GM12878 (cell line): Measurements from ENCODE around the gene PLEKHA6. TPM values are rescaled to one million over a fixed set of nuclear protein-coding genes. Genes with fewer than 3 reads are reported as not detected.

Experiments used
- ATAC-seq: fragments of 200-7000 bp; cut with Tn5 transposase; 3 replicates; pipeline ENCODE4 v1.9.1; 2020; ENCODE audit warnings: mild to moderate bottlenecking, moderate library complexity
- BruUV-seq: library from RNA; stranded (reverse); fragments of 400-500 nt; replicated peaks from 2 replicates; lab custom pipeline; 2021; lab: Mats Ljungman, UMichigan
- CTCF ChIA-PET: fragments of 300-600 bp; sonication (Branson Sonifier 250); formaldehyde crosslinking; extraction: SDS; loops from one replicate; lab custom pipeline; 2021; ENCODE audit warnings: inconsistent platforms; lab: Yijun Ruan, JAX
- POLR2A ChIA-PET: fragments of 350-600 bp; formaldehyde crosslinking; extraction: SDS; loops from one replicate; lab custom pipeline; 2021; ENCODE audit warnings: inconsistent platforms; lab: Charles Lee
- RAD21 ChIA-PET: fragments of 300-600 bp; sonication (Branson Sonifier 250); formaldehyde crosslinking; loops from one replicate; lab custom pipeline; 2023; ENCODE audit warnings: antibody characterized with exemption; ENCODE audit not compliant: unreplicated experiment; lab: Charles Lee
- SMC1A ChIA-PET: fragments of 300-600 bp; sonication (Branson Sonifier 250); formaldehyde crosslinking; loops from one replicate; lab custom pipeline; 2023; ENCODE audit not compliant: unreplicated experiment, uncharacterized antibody; lab: Charles Lee
- DNase-seq: peaks from one replicate; pipeline ENCODE4 v3.0.0-alpha.2; 2011; ENCODE audit warnings: low read depth, low spot score
- FAIRE-seq: peaks from 3 replicates; lab custom pipeline; 2011; peaks lifted over from hg19 to GRCh38; lab: Jason Lieb, UNC
- H2AFZ ChIP-seq: 2 replicates; pipeline ENCODE4 v1.6.0; 2011; ENCODE audit warnings: low read depth, low read length, control low read depth; ENCODE audit not compliant: control insufficient read depth
- H3K27ac ChIP-seq: 2 replicates; pipeline ENCODE4 v1.5.1; 2011; ENCODE audit warnings: control low read depth; ENCODE audit not compliant: control insufficient read depth, insufficient read depth
- H3K27me3 ChIP-seq, 2 experiments: replicated peaks in 1 of 2; 2 replicates each; pipeline versions ENCODE4 v1.6.0 to v1.6.1; 2011; ENCODE audit warnings: low read length in 1 of 2; ENCODE audit not compliant: control insufficient read depth in 2 of 2, insufficient read depth in 2 of 2
- H3K36me3 ChIP-seq, 2 experiments: 2 replicates each; pipeline ENCODE4 v1.5.1; 2011; ENCODE audit warnings: low read length in 1 of 2; ENCODE audit not compliant: control insufficient read depth in 2 of 2, insufficient read depth in 2 of 2
- H3K4me1 ChIP-seq: 2 replicates; pipeline ENCODE4 v1.6.1; 2011; ENCODE audit warnings: mild to moderate bottlenecking, low read length, moderate library complexity, mixed read lengths; ENCODE audit not compliant: control insufficient read depth, insufficient read depth
- H3K4me2 ChIP-seq: 2 replicates; pipeline ENCODE4 v1.6.0; 2011; ENCODE audit warnings: control low read depth; ENCODE audit not compliant: control insufficient read depth, insufficient read depth
- H3K4me3 ChIP-seq: fragments of 200-600 bp; sonication (generic); 2 replicates; pipeline ENCODE4 v1.5.1; 2016
- H3K79me2 ChIP-seq: 2 replicates; pipeline ENCODE4 v1.6.0; 2011; ENCODE audit warnings: low read length; ENCODE audit not compliant: control insufficient read depth, insufficient read depth
- H3K9ac ChIP-seq: 2 replicates; pipeline ENCODE4 v1.8.0; 2011; ENCODE audit warnings: low read length, control low read depth, mixed read lengths; ENCODE audit not compliant: control insufficient read depth, insufficient read depth
- H3K9me3 ChIP-seq: replicated peaks from 3 replicates; pipeline ENCODE4 v1.5.1; 2011; ENCODE audit warnings: mild to moderate bottlenecking, low read length; ENCODE audit not compliant: control insufficient read depth, insufficient read depth
- H4K20me1 ChIP-seq: 2 replicates; pipeline ENCODE4 v1.6.0; 2011; ENCODE audit not compliant: control insufficient read depth, insufficient read depth
- BMI1 ChIP-seq: fragments of 450-650 bp; IDR thresholded peaks from 2 replicates; pipeline ENCODE4 v1.6.1; 2016; ENCODE audit warnings: mild to moderate bottlenecking, moderate library complexity, borderline replicate concordance
- CHD2 ChIP-seq: IDR thresholded peaks from 2 replicates; pipeline ENCODE4 v1.6.1; 2011; ENCODE audit warnings: low read depth, low read length, improper control_type of control experiment, borderline replicate concordance
- FOXM1 ChIP-seq: IDR thresholded peaks from 2 replicates; pipeline ENCODE4 v1.6.1; 2012; ENCODE audit warnings: low read depth, mild to moderate bottlenecking, inconsistent platforms, low read length, moderate library complexity
- HSF1 ChIP-seq: fragments of 150-350 bp; IDR thresholded peaks from 2 replicates; pipeline ENCODE4 v1.6.1; 2014; ENCODE audit warnings: mild to moderate bottlenecking, low read depth, low read length
- IRF3 ChIP-seq: fragments of 450-650 bp; IDR thresholded peaks from 2 replicates; pipeline ENCODE4 v1.6.1; 2014; ENCODE audit warnings: mild to moderate bottlenecking
- JUNB ChIP-seq: IDR thresholded peaks from 2 replicates; pipeline ENCODE4 v1.6.1; 2016; ENCODE audit warnings: antibody characterized with exemption, mild to moderate bottlenecking
- KAT2A ChIP-seq: conservative IDR thresholded peaks from 2 replicates; pipeline ENCODE4 v1.6.1; 2011; ENCODE audit warnings: low read depth, low read length; ENCODE audit not compliant: control insufficient read depth
- NFYA ChIP-seq: IDR thresholded peaks from 2 replicates; pipeline ENCODE4 v1.6.1; 2011; ENCODE audit warnings: low read depth, mild to moderate bottlenecking, low read length, improper control_type of control experiment, borderline replicate concordance
- NRF1 ChIP-seq: conservative IDR thresholded peaks from 2 replicates; pipeline ENCODE4 v1.6.1; 2011; ENCODE audit warnings: mild to moderate bottlenecking, low read depth, low read length, improper control_type of control experiment
- RFX5 ChIP-seq: IDR thresholded peaks from 2 replicates; pipeline ENCODE4 v1.6.1; 2011; ENCODE audit warnings: low read depth, low read length, improper control_type of control experiment
- ZBTB11 ChIP-seq: fragments of 450-650 bp; formaldehyde crosslinking; IDR thresholded peaks from 2 replicates; pipeline ENCODE4 v1.5.0; 2022; ENCODE audit warnings: mild to moderate bottlenecking, missing genetic modification characterization
- ZZZ3 ChIP-seq: IDR thresholded peaks from 2 replicates; pipeline ENCODE4 v1.6.1; 2011; ENCODE audit warnings: low read depth; ENCODE audit not compliant: control insufficient read depth, insufficient read length
- WGBS: methylation state at CpG from one replicate; pipeline ENCODE4 v1.1.6; 2016; ENCODE audit warnings: low lambda C conversion rate; ENCODE audit not compliant: insufficient replicate concordance, insufficient coverage; ENCODE audit errors: missing lambda C conversion rate; 5-methylcytosine and 5-hydroxymethylcytosine counted together
- in situ Hi-C: fragments of 300-500 bp; cut with MboI; formaldehyde crosslinking; loops from 9 replicates; pipeline ENCODE4 v1.14.3; 2018; ENCODE audit warnings: mixed read lengths
- intact Hi-C: fragments of 100-400 bp; cut with micrococcal nuclease; formaldehyde crosslinking; loops from one replicate; pipeline ENCODE4 v1.14.2; 2022; ENCODE audit not compliant: unreplicated experiment
- polyA plus RNA-seq, 11 experiments: library from polyadenylated mRNA; depleted of rRNA in 4 of 11; unstranded in 6 of 11; stranded (reverse) in 5 of 11; fragments of >200 nt; fragmentation: Nextera tagmentation in 4 of 11; fragmentation: Illumina TruSeq in 1 of 11; extraction: Ambion mirVana in 4 of 11; extraction: Trizol in 1 of 11; gene quantifications; 1 replicate in 1 of 11; 2 replicates in 10 of 11; pipeline versions ENCODE4 v1.2.1 to v1.2.3, GENCODE V29; 2011 to 2016; ENCODE audit warnings: inconsistent platforms in 2 of 11, missing spikeins in 2 of 11, low read depth in 1 of 11
- total RNA-seq, 4 experiments: library from RNA; depleted of rRNA in 3 of 4; stranded (reverse); fragments of >200 nt in 3 of 4; fragmentation: Illumina TruSeq in 1 of 4; extraction: Trizol in 1 of 4; gene quantifications; 2 replicates each; pipeline versions ENCODE4 v1.2.1 to v1.2.3, GENCODE V29; 2013 to 2021

Gene PLEKHA6
- total and polyA plus RNA-seq, 10 of the 15 experiments (the other 5 are each of a cell fraction or from before 2014, with no cell fraction given), result 0.04 to 0.81 (median 0.19) TPM; not detected in 4

GRCh38 chr1:204191456-204191855, 168.3 kb downstream of the PLEKHA6 start:
- TF ChIP-seq FOXM1, result no peak
- no peak for TF ChIP-seq KAT2A
- no peak for TF ChIP-seq IRF3
- TF ChIP-seq ZZZ3, result no peak
- TF ChIP-seq NRF1, result no peak
- TF ChIP-seq ZBTB11, result no peak
- TF ChIP-seq CHD2, result no peak
- TF ChIP-seq JUNB, result no peak
- no peak for TF ChIP-seq BMI1
- TF ChIP-seq HSF1, result no peak
- no peak for TF ChIP-seq RFX5
- TF ChIP-seq NFYA, result no peak
- ChIA-PET SMC1A (interaction anchor here (1.2 kb wide), 1 partner anchor 28 kb away, joined by 4 read pairs; no protein-coding TSS in a partner anchor), CTCF (interaction anchor here (0.9 to 4.3 kb wide), 4 partner anchors 10 to 28 kb away, joined by 3 to 25 read pairs (median 5); no protein-coding TSS in a partner anchor), POLR2A (interaction anchor here (1.0 kb wide), 1 partner anchor 10 kb away, joined by 4 read pairs; no protein-coding TSS in a partner anchor), RAD21 (no interaction called here)
- H3K9ac ChIP-seq, result no peak overlapping the region
- no peak for ATAC-seq
- no peak overlapping the region for H3K4me3 ChIP-seq
- WGBS, result 39% methylated on average over 7 of the region's 7 CpGs
- H3K79me2 ChIP-seq, result no peaks in the 10 kb centered on the region
- no peaks in the 10 kb centered on the region for H3K36me3 ChIP-seq
- H3K4me2 ChIP-seq, result no peak overlapping the region
- no peak for FAIRE-seq
- intact Hi-C loops (no loop called here), in situ Hi-C loops (no loop called here)
- H3K9me3 ChIP-seq, result no peaks in the 10 kb centered on the region
- no peak for DNase-seq
- H3K27ac ChIP-seq, result no peak overlapping the region
- no TSS peak for BruUV-seq
- H3K4me1 ChIP-seq, result no peaks in the 10 kb centered on the region
- peaks cover 3 to 16% of the 10 kb centered on the region in 2 experiments; a peak in 3 of 4 replicates for H3K27me3 ChIP-seq
- no peaks in the 10 kb centered on the region for H4K20me1 ChIP-seq
- no peak overlapping the region for H2AFZ ChIP-seq
